HG02938 (cell line): Measurements from ENCODE around the gene SEC61A2.
"Not testable (repeated sequence)": the region's sequence is repeated elsewhere in the genome, so short reads cannot be mapped to it uniquely, and the experiment has no call there.

Source experiments
- ATAC-seq: cut with Tn5 transposase; IDR thresholded peaks from one replicate; pipeline ENCODE4 v1.9.1; 2021; ENCODE audit warnings: mild to moderate bottlenecking, moderate library complexity; ENCODE audit not compliant: unreplicated experiment

The SEC61A2 gene

GRCh38 chr10:12158111-12158510, 28.6 kb downstream of the SEC61A2 start:
- no peak for ATAC-seq

GRCh38 chr10:12160664-12161063, 31.2 kb downstream of the SEC61A2 start:
- ATAC-seq, result no peak

- ATAC-seq, result no peak
Measured at GRCh38 chr10:12162927-12163326, 33.5 kb downstream of the SEC61A2 start.

GRCh38 chr10:12164085-12164484, 34.6 kb downstream of the SEC61A2 start:
- ATAC-seq, result no peak

GRCh38 chr10:12165036-12165435, 35.6 kb downstream of the SEC61A2 start:
- no peak for ATAC-seq

GRCh38 chr10:12165999-12166775, 36.7 kb downstream of the SEC61A2 start:
- ATAC-seq, result no peak

- ATAC-seq, result not testable (repeated sequence)
Measured at GRCh38 chr10:12171512-12171911, 42.0 kb downstream of the SEC61A2 start.

GRCh38 chr10:12177642-12178041, 48.2 kb downstream of the SEC61A2 start:
- no peak for ATAC-seq

GRCh38 chr10:12179606-12180170, 50.2 kb downstream of the SEC61A2 start:
- ATAC-seq, result no peak

- no peak for ATAC-seq
Measured at GRCh38 chr10:12180221-12180974, 50.9 kb downstream of the SEC61A2 start.

GRCh38 chr10:12181065-12181775, 51.7 kb downstream of the SEC61A2 start:
- ATAC-seq, result no peak

GRCh38 chr10:12184165-12184564, 54.7 kb downstream of the SEC61A2 start:
- no peak for ATAC-seq

GRCh38 chr10:12186323-12186722, 56.8 kb downstream of the SEC61A2 start:
- ATAC-seq, result no peak

GRCh38 chr10:12187321-12187905, 57.9 kb downstream of the SEC61A2 start:
- no peak for ATAC-seq

GRCh38 chr10:12188656-12189055, 59.2 kb downstream of the SEC61A2 start:
- ATAC-seq, result no peak

GRCh38 chr10:12189426-12189825, 59.9 kb downstream of the SEC61A2 start:
- ATAC-seq, result no peak

- ATAC-seq, result no peak
Measured at GRCh38 chr10:12191715-12192114, 62.2 kb downstream of the SEC61A2 start.

- ATAC-seq, result no peak
Measured at GRCh38 chr10:12193193-12193592, 63.7 kb downstream of the SEC61A2 start.

GRCh38 chr10:12194752-12195271, 65.3 kb downstream of the SEC61A2 start:
- no peak for ATAC-seq

- ATAC-seq, result peak; percentile 11
Measured at GRCh38 chr10:12195281-12195602, 65.8 kb downstream of the SEC61A2 start.
